ENCODE data around the gene CDC42EP1. TPM values are rescaled to one million over a fixed set of nuclear protein-coding genes. Genes with fewer than 3 reads are reported as not detected.
"Not testable (repeated sequence)": the region's sequence is repeated elsewhere in the genome, so short reads cannot be mapped to it uniquely, and the experiment has no call there.

CDC42EP1 gene
- total RNA-seq, 1 donor: 35.5 TPM

DNA sequence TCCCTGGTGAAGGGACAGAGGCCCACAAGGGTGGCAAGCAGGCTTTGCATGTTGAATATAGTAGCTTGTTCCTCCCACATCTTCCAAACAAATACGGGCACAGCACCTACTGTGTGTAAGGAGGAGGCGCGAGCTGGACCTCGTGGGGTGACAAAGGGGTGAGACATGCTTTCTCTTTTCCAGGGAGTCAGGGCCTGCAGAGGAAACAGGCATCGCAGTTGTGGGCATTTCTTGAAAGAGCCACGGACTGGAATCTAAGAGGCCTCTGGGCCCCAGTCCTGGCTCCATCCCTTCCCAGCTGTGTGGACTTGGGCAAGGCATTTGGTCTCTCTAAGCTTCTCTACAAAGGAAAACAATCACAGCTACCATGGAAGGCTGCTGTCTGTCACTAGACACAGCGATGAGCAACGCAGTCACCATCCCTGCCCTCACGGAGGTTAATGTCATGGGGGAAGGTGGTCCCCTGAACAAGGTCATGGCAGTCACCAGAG, 13.0 kb upstream of the CDC42EP1 start:
- H3K27me3 ChIP-seq (ENCODE audit: insufficient read depth, low read length): no peaks in the 10 kb centered on the region
- H3K4me1 ChIP-seq (ENCODE audit: insufficient read depth, low read length): peaks cover 40% of the 10 kb centered on the region
- H3K79me2 ChIP-seq (ENCODE audit: insufficient read depth, low read length): no peaks in the 10 kb centered on the region
- no peak overlapping the region for H3K4me3 ChIP-seq (ENCODE audit: insufficient read depth, low read length)
- H3K4me2 ChIP-seq (ENCODE audit: insufficient read depth, low read length): no peak overlapping the region
- H2AFZ ChIP-seq (ENCODE audit: low read length): peak overlapping the region; percentile 67
- peak overlapping the region; percentile 58 for H3K27ac ChIP-seq (ENCODE audit: low read depth, low read length)
- no peak for TF ChIP-seq CTCF (IDR thresholded peaks at IDR 0.05; ENCODE audit: extremely low read depth, low read depth, low read length)
- H3K36me3 ChIP-seq (ENCODE audit: insufficient read depth, low read length): no peaks in the 10 kb centered on the region
- H4K20me1 ChIP-seq (ENCODE audit: insufficient read depth, low read length): no peaks in the 10 kb centered on the region
- DNase-seq (ENCODE audit: insufficient read length, low spot score, missing footprints): peak; percentile 51
- no peaks in the 10 kb centered on the region for H3K9me3 ChIP-seq (ENCODE audit: low read depth, low read length)

DNA sequence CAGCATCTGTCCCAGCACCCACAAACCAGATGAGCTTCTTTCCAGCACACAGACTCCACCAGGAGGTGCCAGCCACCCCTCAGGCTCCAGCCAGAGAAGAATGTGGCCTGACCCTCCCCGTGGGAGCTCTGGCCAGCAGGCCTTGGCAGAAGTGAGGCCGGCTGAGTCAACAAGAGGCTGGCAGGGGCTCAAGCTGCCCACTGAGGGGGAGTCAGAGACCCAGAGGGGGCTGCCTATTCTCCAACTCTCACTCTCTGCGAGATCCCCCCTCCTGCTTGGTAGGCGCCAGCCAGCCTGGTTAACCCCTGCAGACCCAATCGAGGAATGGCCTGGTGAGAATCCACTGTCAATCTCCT, 10.6 kb upstream of the CDC42EP1 start:
- Histone ChIP-seq H3K79me2 (ENCODE audit: insufficient read depth, low read length) (no peaks in the 10 kb centered on the region), H3K4me1 (ENCODE audit: insufficient read depth, low read length) (peaks cover 45% of the 10 kb centered on the region), H3K4me3 (ENCODE audit: insufficient read depth, low read length) (no peak overlapping the region), H3K9me3 (ENCODE audit: low read depth, low read length) (no peaks in the 10 kb centered on the region), H2AFZ (ENCODE audit: low read length) (no peak overlapping the region), H3K36me3 (ENCODE audit: insufficient read depth, low read length) (no peaks in the 10 kb centered on the region), H3K27ac (ENCODE audit: low read depth, low read length) (no peak overlapping the region), H4K20me1 (ENCODE audit: insufficient read depth, low read length) (no peaks in the 10 kb centered on the region), H3K27me3 (ENCODE audit: insufficient read depth, low read length) (no peaks in the 10 kb centered on the region), H3K4me2 (ENCODE audit: insufficient read depth, low read length) (peak overlapping the region; percentile 11)
- DNase-seq (ENCODE audit: insufficient read length, low spot score, missing footprints): peak; percentile 96
- peak; percentile 54 for TF ChIP-seq CTCF (IDR thresholded peaks at IDR 0.05; ENCODE audit: extremely low read depth, low read depth, low read length)

GRCh38 chr22:37550921-37551320, 9.4 kb upstream of the CDC42EP1 start:
- H3K27ac ChIP-seq (ENCODE audit: low read depth, low read length); H3K79me2 ChIP-seq (ENCODE audit: insufficient read depth, low read length); H3K4me3 ChIP-seq (ENCODE audit: insufficient read depth, low read length); H4K20me1 ChIP-seq (ENCODE audit: insufficient read depth, low read length); H3K4me2 ChIP-seq (ENCODE audit: insufficient read depth, low read length); H3K36me3 ChIP-seq (ENCODE audit: insufficient read depth, low read length); H3K9me3 ChIP-seq (ENCODE audit: low read depth, low read length); H2AFZ ChIP-seq (ENCODE audit: low read length); H3K27me3 ChIP-seq (ENCODE audit: insufficient read depth, low read length); DNase-seq (ENCODE audit: insufficient read length, low spot score, missing footprints): not testable (repeated sequence)
- peaks cover 38% of the 10 kb centered on the region for H3K4me1 ChIP-seq (ENCODE audit: insufficient read depth, low read length)

GRCh38 chr22:37551981-37552380, 8.3 kb upstream of the CDC42EP1 start:
- Histone ChIP-seq H3K27me3 (ENCODE audit: insufficient read depth, low read length) (no peaks in the 10 kb centered on the region), H4K20me1 (ENCODE audit: insufficient read depth, low read length) (no peaks in the 10 kb centered on the region), H3K4me3 (ENCODE audit: insufficient read depth, low read length) (no peak overlapping the region), H2AFZ (ENCODE audit: low read length) (no peak overlapping the region), H3K9me3 (ENCODE audit: low read depth, low read length) (no peaks in the 10 kb centered on the region), H3K4me2 (ENCODE audit: insufficient read depth, low read length) (no peak overlapping the region), H3K4me1 (ENCODE audit: insufficient read depth, low read length) (peaks cover 28% of the 10 kb centered on the region), H3K27ac (ENCODE audit: low read depth, low read length) (no peak overlapping the region), H3K79me2 (ENCODE audit: insufficient read depth, low read length) (no peaks in the 10 kb centered on the region), H3K36me3 (ENCODE audit: insufficient read depth, low read length) (no peaks in the 10 kb centered on the region)
- no peak for TF ChIP-seq CTCF (IDR thresholded peaks at IDR 0.05; ENCODE audit: extremely low read depth, low read depth, low read length)
- DNase-seq (ENCODE audit: insufficient read length, low spot score, missing footprints): peak; percentile 18
